Measurements from ENCODE around the gene EFHC2.

The EFHC2 gene

DNA sequence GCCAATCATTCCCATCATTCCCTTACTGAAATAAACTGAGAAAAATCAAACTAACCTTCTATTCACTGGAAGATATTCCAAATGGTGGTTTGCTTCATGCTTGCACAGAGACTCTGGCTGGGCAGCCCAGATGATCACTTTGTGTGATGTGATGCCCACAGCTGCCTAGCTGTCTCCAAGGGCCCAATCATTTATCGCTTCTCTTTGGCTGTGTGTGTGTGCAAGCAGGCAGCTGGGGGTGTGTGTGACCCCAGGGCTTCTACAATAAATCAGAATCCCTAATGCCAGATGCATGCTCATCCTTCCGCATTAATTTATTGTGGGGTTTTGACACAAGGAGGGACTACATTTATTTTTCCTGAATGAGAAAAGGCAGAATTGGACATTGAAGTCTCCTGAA, 230.1 kb downstream of the EFHC2 start:
- DNase-seq (ENCODE audit: extremely low read depth, insufficient read length), result no peak
- H3K27me3 ChIP-seq (replicated peaks; ENCODE audit: control insufficient read depth, insufficient read depth, low read length), result no peaks in the 10 kb centered on the region; the same call in 1 of the 2 replicates
- H3K36me3 ChIP-seq (ENCODE audit: control insufficient read depth, insufficient read depth, low read length), result no peaks in the 10 kb centered on the region
- no peak overlapping the region for H3K4me3 ChIP-seq (replicated peaks; ENCODE audit: low read depth, low read length)
- no peak for TF ChIP-seq CTCF (IDR thresholded peaks at IDR 0.05; ENCODE audit: insufficient read depth, low read length, poor library complexity, severe bottlenecking)

GRCh38 chrX:44106864-44107263, 236.6 kb downstream of the EFHC2 start:
- DNase-seq (ENCODE audit: extremely low read depth, insufficient read length), result no peak
- H3K36me3 ChIP-seq (ENCODE audit: control insufficient read depth, insufficient read depth, low read length), result no peaks in the 10 kb centered on the region
- no peak for TF ChIP-seq CTCF (IDR thresholded peaks at IDR 0.05; ENCODE audit: insufficient read depth, low read length, poor library complexity, severe bottlenecking)
- no peak overlapping the region for H3K4me3 ChIP-seq (replicated peaks; ENCODE audit: low read depth, low read length)
- H3K27me3 ChIP-seq (replicated peaks; ENCODE audit: control insufficient read depth, insufficient read depth, low read length), result no peaks in the 10 kb centered on the region

GRCh38 chrX:44105228-44105913, 238.1 kb downstream of the EFHC2 start:
- H3K4me3 ChIP-seq (replicated peaks; ENCODE audit: low read depth, low read length), result no peak overlapping the region
- H3K27me3 ChIP-seq (replicated peaks; ENCODE audit: control insufficient read depth, insufficient read depth, low read length), result no peaks in the 10 kb centered on the region
- H3K36me3 ChIP-seq (ENCODE audit: control insufficient read depth, insufficient read depth, low read length), result no peaks in the 10 kb centered on the region
- TF ChIP-seq CTCF (IDR thresholded peaks at IDR 0.05; ENCODE audit: insufficient read depth, low read length, poor library complexity, severe bottlenecking), result no peak
- DNase-seq (ENCODE audit: extremely low read depth, insufficient read length), result no peak

DNA sequence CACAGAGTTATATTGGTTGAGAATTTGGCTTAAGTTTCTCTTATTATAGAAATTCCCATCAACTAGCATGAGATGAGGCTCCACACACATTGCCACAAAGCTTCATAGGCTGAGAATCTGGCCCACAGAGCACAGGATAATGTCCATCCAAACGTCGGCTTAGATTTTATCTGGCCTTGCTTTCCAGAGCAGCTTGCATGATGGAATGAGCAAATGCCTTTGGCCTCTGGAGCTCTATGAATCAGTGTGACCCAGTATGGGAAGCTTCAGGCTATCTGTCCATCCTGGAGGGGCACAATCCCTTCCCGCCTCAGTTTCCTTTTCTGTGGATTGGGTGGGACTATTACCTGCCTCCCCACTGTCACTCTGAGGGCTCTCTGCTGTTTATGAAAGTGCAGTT, 238.8 kb downstream of the EFHC2 start:
- H3K36me3 ChIP-seq (ENCODE audit: control insufficient read depth, insufficient read depth, low read length), result no peaks in the 10 kb centered on the region
- no peaks in the 10 kb centered on the region for H3K27me3 ChIP-seq (replicated peaks; ENCODE audit: control insufficient read depth, insufficient read depth, low read length)
- H3K4me3 ChIP-seq (replicated peaks; ENCODE audit: low read depth, low read length), result no peak overlapping the region
- TF ChIP-seq CTCF (IDR thresholded peaks at IDR 0.05; ENCODE audit: insufficient read depth, low read length, poor library complexity, severe bottlenecking), result no peak
- DNase-seq (ENCODE audit: extremely low read depth, insufficient read length), result no peak

DNA sequence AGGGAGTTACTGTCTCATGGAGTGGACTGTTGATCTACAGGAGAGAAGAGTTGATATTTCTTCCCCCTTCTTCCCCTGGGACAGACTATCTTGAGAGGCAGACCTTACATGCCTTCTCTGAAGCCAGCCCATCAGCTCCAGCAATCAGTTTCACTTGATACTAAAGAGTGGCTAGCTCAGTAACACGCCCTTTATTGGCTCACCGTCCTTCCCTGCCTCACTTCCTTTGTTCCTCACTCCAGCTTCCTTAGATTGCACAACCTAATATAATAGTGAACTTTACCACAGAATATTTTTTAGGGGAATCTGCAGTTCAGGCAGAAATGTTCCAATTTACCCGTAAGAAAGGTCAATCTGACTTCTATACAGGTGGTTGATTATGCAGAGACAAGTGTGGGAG, 242.2 kb downstream of the EFHC2 start:
- Histone ChIP-seq H3K36me3 (ENCODE audit: control insufficient read depth, insufficient read depth, low read length) (no peaks in the 10 kb centered on the region), H3K4me3 (replicated peaks; ENCODE audit: low read depth, low read length) (no peak overlapping the region)
- DNase-seq (ENCODE audit: extremely low read depth, insufficient read length), result no peak

More for the DNA sequence above, 242.2 kb downstream of the EFHC2 start:
- H3K27me3 ChIP-seq (replicated peaks; ENCODE audit: control insufficient read depth, insufficient read depth, low read length), result no peaks in the 10 kb centered on the region
- no peak for TF ChIP-seq CTCF (IDR thresholded peaks at IDR 0.05; ENCODE audit: insufficient read depth, low read length, poor library complexity, severe bottlenecking)
